GM13976 (cell line): ENCODE measurements around the gene EXOSC2.

Source experiments
- DNase-seq: peaks from one replicate; pipeline ENCODE4 v3.0.0; 2012; ENCODE audit warnings: low spot score
- CTCF ChIP-seq: IDR thresholded peaks from 2 replicates; pipeline ENCODE4 v1.5.1; 2012; ENCODE audit warnings: borderline replicate concordance, mild to moderate bottlenecking; ENCODE audit not compliant: insufficient read depth; ENCODE audit errors: extremely low read depth, missing control alignments, control extremely low read depth
- in situ Hi-C: fragments of 300-500 bp; cut with MboI; formaldehyde crosslinking; loops from one replicate; pipeline ENCODE4 v1.12.0; 2022; ENCODE audit warnings: low sequenced_read_pairs, mixed read lengths, inconsistent platforms; ENCODE audit not compliant: unreplicated experiment

EXOSC2 gene

GRCh38 chr9:130672466-130672865, 21.1 kb upstream of the EXOSC2 start:
- in situ Hi-C loops = no loop called here
- no peak for TF ChIP-seq CTCF
- no peak for DNase-seq

- TF ChIP-seq CTCF = no peak
- no peak for DNase-seq
- in situ Hi-C loops = no loop called here
These were observed 20.5 kb upstream of the EXOSC2 start for GRCh38 chr9:130672933-130673615.

GRCh38 chr9:130675396-130675795, 18.2 kb upstream of the EXOSC2 start:
- in situ Hi-C loops = loop anchor here (25.0 kb wide), 1 partner anchor 213 kb away; no protein-coding TSS in a partner anchor
- TF ChIP-seq CTCF = no peak
- no peak for DNase-seq

GRCh38 chr9:130677252-130677651, 16.3 kb upstream of the EXOSC2 start:
- DNase-seq = no peak
- in situ Hi-C loops = loop anchor here (25.0 kb wide), 1 partner anchor 215 kb away; no protein-coding TSS in a partner anchor
- no peak for TF ChIP-seq CTCF

- DNase-seq = peak; percentile 82
- in situ Hi-C loops = loop anchor here (25.0 kb wide), 1 partner anchor 219 kb away; no protein-coding TSS in a partner anchor
- no peak for TF ChIP-seq CTCF
These were observed 12.5 kb upstream of the EXOSC2 start for GRCh38 chr9:130680836-130681768.

- in situ Hi-C loops = loop anchor here (25.0 kb wide), 1 partner anchor 220 kb away; no protein-coding TSS in a partner anchor
- DNase-seq = peak; percentile 75
- TF ChIP-seq CTCF = no peak
These were observed 11.7 kb upstream of the EXOSC2 start for GRCh38 chr9:130681769-130682420.
